Measurements from ENCODE around the gene ZNF599.
"Not testable (repeated sequence)": the region's sequence is repeated elsewhere in the genome, so short reads cannot be mapped to it uniquely, and the experiment has no call there.

ZNF599 gene

GRCh38 chr19:34772697-34773554 lies at the start of gene ZNF599:
Gene ZNF599 (minus strand): TSS chr19:34773215. CDS start chr19:34772841, 374 bp downstream.
- peak; percentile 54 for DNase-seq (ENCODE audit: low read depth, low spot score)

DNA sequence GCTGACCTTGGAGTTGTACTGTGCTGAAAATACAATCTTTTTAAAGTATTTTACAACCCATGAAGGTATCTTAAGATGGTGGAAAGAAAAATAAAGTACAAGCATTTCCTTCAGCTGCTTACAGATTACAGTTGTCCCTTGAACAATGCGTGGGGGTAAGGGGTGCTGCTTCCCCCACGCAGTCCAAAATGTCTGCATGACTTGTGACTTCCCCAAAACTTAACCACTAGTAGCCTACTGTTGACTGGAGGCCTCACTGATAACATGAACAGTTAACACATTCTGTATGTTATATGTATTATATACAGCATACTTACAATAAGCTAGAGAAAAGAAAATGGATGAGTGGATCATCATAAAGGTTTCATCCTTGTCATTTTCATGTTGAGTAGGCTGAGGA lies 45.3 kb upstream of the ZNF599 start:
- no peak for DNase-seq (ENCODE audit: low read depth, low spot score)

- no peak for DNase-seq (ENCODE audit: low read depth, low spot score)
These were observed 43.7 kb upstream of the ZNF599 start for GRCh38 chr19:34816708-34817107.

- no peak for DNase-seq (ENCODE audit: low read depth, low spot score)
These were observed 35.6 kb upstream of the ZNF599 start for GRCh38 chr19:34808566-34808965.

DNA sequence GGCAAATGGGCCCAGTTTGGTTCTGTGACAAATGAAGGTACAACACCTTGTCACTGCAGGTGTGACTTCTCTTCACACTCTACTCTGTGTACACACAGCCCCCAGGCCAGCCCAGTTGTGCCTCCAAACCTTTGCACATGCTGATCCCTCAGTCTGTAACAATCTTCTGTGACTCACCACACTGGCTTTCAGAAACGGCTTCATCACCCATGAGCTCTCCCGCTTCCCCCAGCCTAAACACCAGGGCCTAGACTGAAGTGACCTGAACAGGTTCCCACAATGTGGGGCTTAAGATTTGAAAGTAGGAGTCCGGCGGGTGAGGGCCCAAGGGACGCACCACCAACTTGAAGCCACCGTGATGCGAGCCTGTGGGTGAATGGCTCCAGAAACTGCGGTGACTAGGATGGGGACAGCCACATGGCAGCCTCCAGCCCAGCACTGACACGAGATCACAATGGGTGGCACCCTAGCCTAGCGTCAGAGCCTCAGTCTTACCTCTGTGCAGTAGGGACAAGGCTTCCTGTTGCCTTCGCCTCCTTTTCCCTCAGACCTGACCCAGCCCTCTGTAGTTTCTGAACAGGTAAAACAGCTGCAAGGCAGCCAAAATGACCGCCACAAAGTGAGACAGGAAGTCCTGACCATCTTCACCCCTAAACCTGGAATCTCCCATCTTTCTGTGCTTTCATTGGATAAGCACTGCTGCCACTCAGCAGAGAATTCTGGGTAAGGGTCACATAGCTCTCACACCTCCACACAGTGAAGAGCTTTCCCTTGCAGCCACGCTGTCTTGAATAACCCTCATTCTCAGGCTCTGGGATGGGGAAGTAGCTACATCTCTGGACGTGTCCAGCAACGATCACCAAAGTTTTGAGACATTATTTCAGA lies 34.2 kb upstream of the ZNF599 start:
- DNase-seq (ENCODE audit: low read depth, low spot score): no peak

GRCh38 chr19:34804115-34804514 lies 31.1 kb upstream of the ZNF599 start:
- no peak for DNase-seq (ENCODE audit: low read depth, low spot score)

DNA sequence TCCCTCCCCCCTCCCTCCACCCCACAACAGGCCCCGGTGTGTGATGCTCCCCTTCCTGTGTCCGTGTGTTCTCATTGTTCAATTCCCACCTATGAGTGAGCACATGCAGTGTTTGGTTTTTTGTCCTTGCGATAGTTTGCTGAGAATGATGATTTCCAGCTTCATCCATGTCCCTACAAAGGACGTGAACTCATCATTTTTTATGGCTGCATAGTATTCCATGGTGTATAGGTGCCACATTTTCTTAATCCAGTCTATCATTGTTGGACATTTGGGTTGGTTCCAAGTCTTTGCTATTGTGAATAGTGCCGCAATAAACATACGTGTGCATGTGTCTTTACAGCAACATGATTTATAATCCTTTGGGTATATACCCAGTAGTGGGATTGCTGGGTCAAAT lies 23.9 kb upstream of the ZNF599 start:
- DNase-seq (ENCODE audit: low read depth, low spot score): not testable (repeated sequence)

GRCh38 chr19:34794066-34794960 lies 21.3 kb upstream of the ZNF599 start:
- DNase-seq (ENCODE audit: low read depth, low spot score): no peak

DNA sequence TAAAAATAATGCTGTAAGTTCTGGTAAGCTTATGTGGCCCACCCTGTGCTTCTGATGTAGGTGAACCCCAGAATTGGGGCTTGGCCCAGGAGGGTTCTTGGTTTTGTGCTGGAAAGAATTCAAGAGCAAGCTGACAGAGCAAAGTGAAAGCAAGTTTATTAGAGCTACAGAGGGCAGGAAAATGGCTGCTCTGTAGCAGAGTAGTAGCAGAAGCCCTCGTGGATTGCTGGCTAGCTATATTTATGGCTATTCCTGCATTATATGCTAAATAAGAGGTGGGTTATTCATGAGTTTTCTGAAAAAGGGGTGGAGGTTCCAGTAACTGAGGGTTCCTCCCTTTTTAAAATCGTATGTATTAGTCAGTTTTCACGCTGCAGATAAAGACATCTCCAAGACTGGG lies 20.6 kb upstream of the ZNF599 start:
- DNase-seq (ENCODE audit: low read depth, low spot score): no peak

DNA sequence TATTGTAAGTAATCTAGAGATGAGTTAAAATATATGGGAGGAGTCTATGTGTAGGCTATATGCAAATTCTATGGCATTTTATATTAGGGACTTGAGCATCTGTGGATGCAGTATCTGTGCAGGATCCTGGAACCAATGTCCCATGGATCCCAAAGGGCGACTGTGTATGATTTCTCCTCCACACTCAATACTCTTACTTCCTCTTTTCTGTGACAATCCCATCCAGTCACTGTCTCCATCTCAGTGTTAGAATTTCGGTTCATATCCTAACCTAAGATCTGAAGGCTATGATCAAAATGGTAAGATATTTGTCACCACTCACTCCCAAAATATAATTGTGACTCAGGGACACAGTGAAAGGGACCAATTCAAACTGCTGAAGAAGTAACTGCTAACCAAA lies 15.1 kb upstream of the ZNF599 start:
- no peak for DNase-seq (ENCODE audit: low read depth, low spot score)

DNA sequence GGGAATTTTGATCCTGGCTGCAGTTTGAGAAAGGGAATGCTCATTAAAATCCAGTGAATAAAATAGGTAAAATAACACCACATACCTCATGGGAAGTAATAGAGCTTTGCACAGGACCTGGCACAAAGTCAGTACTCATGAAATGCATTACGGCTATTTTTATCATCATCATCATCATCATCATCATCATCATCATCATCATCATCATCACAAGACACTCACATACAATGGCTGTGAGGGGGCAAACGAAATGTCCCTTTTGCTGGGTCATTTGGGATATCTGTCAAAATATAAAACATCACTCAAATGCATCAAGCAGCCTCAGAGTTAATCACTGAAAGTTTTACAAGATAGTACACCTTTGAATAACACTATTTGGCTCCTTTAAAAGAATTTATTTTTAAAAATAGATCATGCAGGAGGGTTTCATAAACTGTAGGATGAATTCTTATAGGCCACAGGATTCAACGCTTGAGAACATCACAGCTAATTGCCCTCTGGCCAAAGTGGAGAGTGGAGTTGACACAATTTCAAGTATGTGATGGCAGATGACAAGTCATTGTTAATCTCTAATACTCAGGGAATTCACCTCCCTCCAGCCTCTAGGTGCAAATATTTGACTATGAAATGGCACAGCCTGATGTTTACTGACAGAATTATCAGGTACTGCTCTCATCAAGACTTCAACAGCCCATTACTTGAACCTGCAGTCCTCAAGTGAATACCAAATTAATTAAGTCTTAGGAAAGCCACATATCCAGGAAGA lies 14.2 kb upstream of the ZNF599 start:
- DNase-seq (ENCODE audit: low read depth, low spot score): no peak

GRCh38 chr19:34786236-34786635 lies 13.2 kb upstream of the ZNF599 start:
- no peak for DNase-seq (ENCODE audit: low read depth, low spot score)

DNA sequence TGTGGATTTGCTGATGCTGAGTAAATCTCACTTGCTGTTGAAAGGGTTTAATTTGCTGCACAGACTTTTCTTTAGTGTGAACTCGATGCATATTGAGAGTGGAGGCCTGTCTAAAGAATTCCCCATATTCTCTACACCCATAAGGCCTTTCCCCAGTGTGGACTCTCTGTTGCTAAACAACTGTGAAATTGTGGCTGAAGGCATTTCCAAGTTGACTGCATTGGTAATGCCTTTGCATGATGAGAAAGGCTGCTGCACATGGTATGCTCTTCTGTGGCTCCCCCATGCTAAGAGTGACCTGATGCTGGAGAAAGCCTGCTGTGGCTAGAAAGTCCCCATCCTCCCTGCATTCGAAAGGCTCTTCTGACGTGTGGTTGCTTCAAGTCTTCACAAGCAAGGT lies 6.6 kb upstream of the ZNF599 start:
- no peak for DNase-seq (ENCODE audit: low read depth, low spot score)

DNA sequence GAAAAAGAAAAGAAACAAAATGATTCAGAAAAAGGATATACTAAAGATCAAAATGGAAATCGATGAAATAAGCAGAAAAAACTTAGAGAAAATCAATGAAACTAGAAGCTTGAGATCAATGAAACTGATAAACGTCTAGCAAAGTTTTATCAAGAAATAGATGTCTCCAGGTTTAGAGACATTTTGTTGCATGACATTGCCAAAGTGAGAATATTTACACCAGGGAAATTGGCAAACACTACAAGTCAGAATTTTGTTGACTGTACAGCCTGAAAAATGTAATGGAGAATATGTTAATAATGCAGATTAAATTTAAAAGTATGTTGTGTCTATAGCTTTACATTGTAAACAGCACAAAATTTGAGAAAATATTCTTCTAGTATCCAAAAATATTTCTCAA lies 5.3 kb upstream of the ZNF599 start:
- no peak for DNase-seq (ENCODE audit: low read depth, low spot score)

DNA sequence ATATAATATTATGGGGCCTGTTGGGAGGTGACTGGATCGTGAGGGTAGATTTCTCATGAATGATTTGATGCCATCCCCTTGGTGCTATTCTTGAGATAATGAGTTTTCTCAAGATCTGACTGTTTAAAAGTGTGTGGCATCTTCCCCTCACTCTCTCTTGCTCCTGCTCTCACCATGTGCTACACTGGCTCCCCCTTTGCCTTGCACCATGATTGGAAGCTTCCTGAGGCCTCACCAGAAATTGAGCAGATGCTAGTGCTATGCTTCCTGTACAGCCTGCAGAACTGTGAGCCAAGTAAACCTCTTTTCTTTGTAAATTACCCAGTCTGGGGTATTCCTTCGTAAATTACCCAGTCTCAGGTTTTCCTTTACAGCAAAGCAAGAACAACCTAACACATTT lies 1.8 kb upstream of the ZNF599 start:
- DNase-seq (ENCODE audit: low read depth, low spot score): no peak

GRCh38 chr19:34773555-34773864 lies 495 bp upstream of the ZNF599 start:
- no peak for DNase-seq (ENCODE audit: low read depth, low spot score)

GRCh38 chr19:34767951-34768350 lies 5.1 kb downstream of the ZNF599 start:
- no peak for DNase-seq (ENCODE audit: low read depth, low spot score)

GRCh38 chr19:34766386-34766785 lies 6.6 kb downstream of the ZNF599 start:
- no peak for DNase-seq (ENCODE audit: low read depth, low spot score)

DNA sequence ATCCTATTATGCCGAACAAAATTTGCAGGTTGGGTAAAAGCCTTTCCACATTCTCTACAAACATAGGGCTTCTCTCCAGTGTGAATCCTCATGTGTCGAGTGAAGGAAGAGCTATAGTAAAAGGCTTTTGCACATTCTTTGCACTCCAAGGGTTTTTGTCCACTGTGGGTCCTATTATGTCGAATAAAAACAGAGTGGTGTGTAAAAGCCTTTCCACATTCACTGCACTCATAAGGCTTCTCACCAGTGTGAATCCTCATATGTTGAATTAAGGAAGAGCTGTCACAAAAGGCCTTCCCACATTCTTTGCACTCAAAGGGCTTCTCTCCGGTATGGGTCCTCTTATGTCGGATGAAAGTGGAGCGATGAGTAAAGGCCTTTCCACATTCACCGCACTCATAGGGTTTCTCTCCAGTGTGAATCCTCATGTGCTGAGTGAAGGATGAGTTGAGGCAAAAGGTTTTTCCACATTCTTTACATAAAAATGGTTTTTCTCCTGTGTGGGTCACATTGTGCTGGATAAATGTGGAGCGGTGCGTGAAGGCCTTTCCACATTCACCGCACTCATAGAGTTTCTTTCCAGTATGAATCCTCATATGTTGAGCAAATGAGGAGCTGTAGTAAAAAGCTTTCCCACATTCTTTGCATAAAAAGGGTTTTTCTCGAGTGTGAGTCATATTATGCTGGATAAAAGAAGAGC lies 13.6 kb downstream of the ZNF599 start:
- no peak for DNase-seq (ENCODE audit: low read depth, low spot score)

- DNase-seq (ENCODE audit: low read depth, low spot score): no peak
These were observed 15.6 kb downstream of the ZNF599 start for GRCh38 chr19:34757441-34757840.

Measured in brain pericyte (primary cell).